GM12892 (cell line): Measurements from ENCODE around the gene CCDC9B.

Source experiments
- POLR2A ChIP-seq: IDR thresholded peaks from 2 replicates; pipeline ENCODE4 v1.6.1; 2011; ENCODE audit warnings: low read depth, low read length, control low read depth
- POLR2AphosphoS5 ChIP-seq: IDR thresholded peaks from 2 replicates; pipeline ENCODE4 v1.6.1; 2011; ENCODE audit warnings: low read depth, low read length, control low read depth

- TF ChIP-seq POLR2A (no peak), POLR2AphosphoS5 (no peak)
Measured at GRCh38 chr15:40338921-40339620, 1.7 kb downstream of the CCDC9B start.
